HG03103 (cell line): Measurements from ENCODE around the gene RASIP1.
"Not testable (repeated sequence)": the region's sequence is repeated elsewhere in the genome, so short reads cannot be mapped to it uniquely, and the experiment has no call there.

Experiments
- ATAC-seq: cut with Tn5 transposase; IDR thresholded peaks from one replicate; pipeline ENCODE4 v1.9.1; 2021; ENCODE audit warnings: low read depth; ENCODE audit not compliant: unreplicated experiment

The RASIP1 gene

DNA sequence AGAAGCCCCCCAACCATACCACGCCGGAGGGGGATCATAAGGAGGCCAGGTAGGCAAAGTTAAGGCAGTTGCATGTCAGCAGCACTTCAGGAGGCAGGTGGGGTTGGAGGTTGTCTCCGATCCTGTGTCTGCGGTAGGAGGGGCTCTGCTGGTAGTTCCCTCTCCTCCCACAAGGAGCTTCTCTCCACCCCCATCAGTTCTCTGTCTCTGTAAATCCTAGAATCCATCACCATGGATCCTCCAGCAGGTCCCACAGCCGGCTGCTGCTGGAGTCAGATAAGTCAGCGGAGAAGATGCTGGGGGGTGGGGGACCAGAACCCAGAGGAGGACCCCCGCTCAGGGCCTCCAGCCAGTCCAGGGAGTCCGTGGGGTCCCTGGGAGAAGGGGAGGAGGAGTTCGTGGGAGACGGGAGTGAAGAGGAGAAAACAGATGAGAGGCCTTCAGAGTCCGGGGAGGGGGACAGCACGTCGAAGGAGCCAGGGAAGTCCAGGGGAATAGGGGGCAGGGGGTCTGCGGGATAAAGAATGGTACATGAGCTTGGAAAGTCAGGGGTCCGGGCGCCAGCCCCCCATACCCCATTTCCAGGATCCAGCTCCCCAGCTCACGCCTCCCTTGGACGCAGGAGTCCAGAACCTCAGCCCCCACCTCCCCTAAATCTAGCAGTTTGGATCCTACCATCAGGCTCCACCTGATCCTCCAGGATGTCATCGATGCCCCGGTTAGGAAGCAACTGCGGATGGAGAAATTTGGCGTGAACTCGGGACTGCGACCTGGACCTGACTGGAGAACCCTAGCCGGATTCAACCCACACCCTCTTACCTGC is 27.2 kb downstream of the RASIP1 start:
- ATAC-seq = no peak

DNA sequence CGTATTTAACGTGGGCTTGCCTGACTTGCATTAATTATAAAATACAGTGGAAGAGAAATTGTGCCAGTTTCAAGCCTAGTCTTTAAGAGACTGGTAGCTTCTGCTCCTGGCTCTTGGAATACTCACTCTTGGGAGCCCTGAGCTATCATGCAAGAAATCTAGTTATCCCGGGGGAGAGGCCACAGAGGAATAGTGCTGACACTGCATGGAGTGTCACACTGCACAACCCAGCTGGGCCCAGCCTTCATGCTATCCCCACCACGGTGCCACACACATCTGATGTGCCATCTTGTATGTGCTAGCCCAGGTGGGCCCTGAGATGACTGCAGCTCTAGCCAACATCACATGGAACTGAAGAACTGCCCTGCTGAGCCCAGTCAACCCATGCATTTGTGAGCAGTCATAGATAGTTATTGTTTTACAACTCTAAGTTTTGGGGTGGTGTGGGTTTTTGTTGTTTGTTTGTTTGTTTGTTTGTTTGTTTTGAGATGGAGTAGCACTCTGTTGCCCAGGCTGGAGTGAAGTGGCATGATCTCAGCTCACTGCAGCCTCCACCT is 29.2 kb downstream of the RASIP1 start:
- no peak for ATAC-seq

DNA sequence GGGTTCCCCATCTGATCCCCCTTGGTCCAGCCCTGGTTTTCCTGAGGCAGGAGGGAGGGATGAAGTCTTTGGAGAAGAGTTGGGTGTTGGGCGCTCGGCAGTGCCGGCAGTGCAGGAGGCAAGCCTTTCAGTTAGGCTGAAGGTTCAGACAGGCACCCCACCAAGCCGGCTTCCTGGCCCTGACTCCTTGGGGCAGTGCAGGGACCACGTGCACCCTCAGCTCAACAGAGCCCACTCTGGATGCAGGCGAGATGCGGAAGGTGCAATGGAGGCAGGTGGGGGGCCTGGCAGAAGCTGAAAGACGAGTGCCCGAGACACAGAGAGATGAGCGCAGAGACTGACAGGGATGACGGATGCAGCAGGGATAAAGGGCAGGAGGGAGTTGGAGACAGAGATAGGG is 31.9 kb downstream of the RASIP1 start:
- ATAC-seq = no peak

DNA sequence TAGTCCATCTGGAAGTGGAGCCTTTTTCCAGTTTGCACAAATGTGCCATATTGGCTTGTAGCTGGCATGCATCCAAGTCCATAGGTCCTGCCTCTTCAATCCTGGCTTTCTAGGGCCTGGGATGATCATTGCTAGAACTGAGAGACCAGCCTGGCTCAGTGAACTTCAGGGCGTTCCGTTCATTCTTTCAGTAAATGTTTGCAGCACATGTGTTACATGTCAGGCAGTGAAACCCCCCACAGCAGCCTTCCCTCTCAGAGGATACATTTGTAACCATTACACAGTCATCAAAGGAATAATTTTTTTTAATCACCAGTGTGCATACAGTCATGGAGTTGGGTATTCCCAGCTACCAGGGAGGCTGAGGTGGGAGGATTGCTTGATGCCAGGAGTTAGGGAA is 35.0 kb downstream of the RASIP1 start:
- ATAC-seq = no peak

DNA sequence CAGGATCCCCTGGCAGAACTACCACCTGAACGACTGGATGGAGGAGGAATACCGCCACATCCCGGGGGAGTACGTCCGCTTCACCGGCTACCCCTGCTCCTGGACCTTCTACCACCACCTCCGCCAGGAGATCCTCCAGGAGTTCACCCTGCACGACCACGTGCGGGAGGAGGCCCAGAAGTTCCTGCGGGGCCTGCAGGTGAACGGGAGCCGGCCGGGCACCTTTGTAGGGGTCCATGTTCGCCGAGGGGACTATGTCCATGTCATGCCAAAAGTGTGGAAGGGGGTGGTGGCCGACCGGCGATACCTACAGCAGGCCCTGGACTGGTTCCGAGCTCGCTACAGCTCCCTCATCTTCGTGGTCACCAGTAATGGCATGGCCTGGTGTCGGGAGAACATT is 37.1 kb downstream of the RASIP1 start:
- ATAC-seq = no peak

DNA sequence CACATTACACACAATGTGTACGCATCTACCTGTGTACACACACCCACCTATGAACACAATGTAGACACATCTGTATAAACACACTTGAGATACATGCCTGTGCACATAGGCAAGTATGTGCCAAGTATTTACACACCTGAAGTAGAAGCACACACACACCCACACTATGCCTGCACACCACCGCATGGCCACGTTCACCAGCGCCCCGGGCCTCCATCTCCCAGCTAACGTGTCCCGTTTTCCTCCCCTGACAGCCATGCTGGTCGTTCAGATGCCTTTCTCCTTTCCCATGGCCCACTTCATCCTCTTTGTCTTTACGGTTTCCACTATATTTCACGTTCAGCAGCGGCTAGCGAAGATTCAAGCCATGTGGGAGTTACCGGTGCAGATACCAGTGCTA is 37.7 kb downstream of the RASIP1 start:
- no peak for ATAC-seq

DNA sequence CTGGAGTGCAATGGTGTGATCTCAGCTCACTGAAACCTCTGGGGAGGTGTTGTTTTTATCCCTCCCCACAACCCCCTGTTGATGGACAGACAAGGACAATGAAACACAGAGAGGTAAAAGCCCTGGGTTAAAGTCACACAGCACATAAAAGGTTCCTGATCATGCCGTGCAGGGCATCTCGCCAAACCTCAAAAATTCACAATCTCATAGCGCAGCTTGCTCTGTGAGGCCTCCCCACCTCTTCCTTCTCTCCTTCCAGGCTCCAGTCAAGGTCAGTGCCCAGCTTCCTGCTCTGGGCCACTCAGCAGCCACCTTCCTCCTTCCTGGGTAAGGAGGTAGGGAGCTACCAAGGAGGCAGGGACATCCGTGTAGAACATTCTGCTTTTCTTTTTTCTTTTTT is 42.4 kb downstream of the RASIP1 start:
- no peak for ATAC-seq

DNA sequence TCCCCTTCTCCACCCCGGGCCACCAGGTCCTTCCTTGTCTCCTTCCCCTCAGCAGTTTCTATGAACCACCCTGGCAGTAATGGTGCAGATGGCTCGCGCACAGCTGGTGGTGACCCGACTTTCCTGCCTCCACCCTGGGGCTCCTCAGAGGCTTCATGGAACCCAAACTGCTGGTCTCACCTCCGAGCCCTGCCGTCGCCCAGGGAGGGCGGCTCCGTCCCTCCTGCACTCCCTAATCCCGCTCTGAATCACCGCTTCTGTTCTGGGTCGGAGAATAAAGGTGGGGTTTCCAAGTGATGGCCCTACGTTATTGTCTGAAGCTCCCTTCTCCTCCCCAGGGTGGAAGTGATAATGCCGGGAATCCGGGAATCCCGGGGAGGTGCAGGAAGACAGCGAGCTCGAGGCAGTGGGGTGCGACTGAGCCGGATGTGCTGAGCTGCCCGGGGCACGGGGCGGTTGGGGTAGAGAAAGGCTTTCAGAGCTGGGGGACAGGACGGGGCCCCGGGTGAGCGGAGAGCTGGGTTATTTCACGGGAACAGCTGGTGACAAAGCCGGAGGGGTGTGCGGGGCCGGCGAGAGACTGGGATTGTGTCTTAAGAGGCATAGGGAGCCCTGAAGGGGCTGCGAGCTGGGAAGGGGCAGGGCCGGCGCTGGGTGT is 43.9 kb downstream of the RASIP1 start:
- no peak for ATAC-seq

DNA sequence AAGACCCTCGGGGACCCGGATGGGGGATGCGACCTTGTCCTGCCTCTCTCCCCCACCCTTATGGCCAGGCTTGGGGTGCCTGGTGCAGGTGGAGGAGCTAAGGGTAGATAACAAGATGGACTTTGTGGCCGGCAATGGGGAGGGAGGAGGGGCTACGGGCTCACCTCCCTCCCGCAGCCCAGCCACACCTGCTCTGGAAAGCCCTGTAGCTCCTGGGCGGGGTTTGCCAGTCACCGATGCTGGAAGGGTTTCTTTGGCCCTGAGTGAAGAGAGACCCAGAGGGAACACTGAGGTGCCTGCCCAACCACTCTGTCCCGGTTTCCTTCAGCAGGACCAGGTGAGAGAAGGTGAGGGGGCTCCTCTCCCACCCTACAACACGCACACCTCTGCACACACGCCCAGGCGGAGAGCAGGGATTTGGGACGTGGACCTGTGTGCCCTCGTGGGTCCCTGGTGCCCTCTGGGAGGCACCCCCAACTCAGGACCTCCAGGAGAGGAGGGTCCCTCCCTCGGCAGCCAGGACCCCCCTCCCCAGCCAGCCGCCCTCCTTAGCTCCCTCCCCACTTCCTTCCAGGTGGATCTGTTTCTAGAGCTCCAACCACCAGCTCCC is 44.6 kb downstream of the RASIP1 start, which contains the start of gene FUT2:
TSS of gene FUT2 (plus strand) at position 229 of the 610 bp plus-strand sequence. CDS start 6,986 bp downstream, outside the sequence.
- ATAC-seq = no peak

DNA sequence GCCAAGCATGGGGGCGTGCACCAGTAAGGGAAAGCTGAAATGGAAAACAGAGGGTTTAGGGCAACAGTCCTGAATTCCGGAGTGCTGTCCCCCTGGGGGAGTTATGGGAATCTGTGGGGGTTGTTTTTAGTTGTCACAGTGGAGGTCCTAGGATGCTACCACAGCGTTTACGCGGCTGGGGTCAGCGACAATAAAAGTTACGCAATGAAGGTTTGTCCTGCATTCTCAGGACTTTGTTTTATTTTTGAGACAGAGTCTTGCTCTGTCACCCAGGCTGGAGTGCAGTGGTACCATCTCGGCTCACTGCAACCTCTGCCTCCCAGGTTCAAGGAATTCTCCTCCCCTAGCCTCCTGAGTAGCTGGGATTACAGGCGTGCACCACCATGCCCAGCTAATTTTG is 46.8 kb downstream of the RASIP1 start:
- ATAC-seq = not testable (repeated sequence)

DNA sequence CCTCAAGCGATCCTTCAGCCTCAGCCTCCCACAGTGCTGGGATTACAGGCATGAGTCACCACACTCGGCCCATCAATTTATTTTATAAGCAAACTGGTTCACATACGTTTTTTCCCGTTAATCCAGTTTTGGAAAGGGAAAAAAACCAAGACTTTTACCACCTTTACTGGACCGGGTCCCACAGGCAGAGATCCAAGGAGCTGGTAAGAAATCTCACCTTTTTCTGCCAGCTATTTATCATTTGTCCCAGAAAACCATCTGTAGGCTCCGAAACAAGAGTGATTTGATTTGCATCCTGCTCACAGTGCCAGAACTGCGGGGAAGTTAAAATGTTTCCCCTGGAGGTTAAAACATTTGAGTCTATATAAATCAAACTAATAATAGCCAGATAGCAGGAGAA is 51.0 kb downstream of the RASIP1 start:
- ATAC-seq = no peak

DNA sequence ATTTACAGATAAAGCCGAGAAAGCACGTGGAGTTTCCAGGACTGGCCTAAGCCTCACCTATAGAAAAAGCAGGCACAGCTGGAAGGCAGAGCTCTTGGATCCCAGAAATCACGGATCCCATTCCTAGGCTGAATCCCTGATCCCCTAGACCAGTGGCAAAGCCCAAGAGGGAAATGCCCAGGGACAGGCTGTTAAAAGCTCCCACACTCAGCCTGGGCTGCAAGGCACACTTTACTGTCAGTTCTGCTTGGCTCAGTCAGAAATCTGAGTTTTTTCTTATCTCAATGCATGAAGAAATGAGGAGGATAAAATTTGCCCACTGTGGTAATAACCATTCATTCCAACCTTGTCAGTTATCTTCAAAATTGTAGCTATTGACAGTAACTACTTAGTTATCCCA is 52.6 kb downstream of the RASIP1 start:
- no peak for ATAC-seq

DNA sequence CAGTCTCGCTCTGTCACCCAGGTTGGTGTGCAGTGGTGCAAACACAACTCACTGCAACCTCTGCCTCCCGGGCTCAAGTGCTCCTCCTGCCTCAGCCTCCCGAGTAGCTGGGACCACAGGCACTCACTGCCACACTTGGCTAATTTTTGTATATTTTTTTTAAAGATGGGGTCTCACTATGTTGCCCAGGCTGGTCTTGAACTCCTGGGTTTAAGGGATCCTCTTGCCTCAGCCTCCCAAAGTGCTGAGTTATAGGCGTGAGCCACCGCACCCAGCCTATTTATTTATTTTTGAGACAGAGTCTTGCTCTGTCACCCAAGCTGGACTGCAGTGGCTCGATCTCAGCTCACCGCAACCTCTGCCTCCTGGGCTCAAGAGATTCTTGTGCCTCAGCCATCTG is 53.8 kb downstream of the RASIP1 start:
- ATAC-seq = not testable (repeated sequence)

DNA sequence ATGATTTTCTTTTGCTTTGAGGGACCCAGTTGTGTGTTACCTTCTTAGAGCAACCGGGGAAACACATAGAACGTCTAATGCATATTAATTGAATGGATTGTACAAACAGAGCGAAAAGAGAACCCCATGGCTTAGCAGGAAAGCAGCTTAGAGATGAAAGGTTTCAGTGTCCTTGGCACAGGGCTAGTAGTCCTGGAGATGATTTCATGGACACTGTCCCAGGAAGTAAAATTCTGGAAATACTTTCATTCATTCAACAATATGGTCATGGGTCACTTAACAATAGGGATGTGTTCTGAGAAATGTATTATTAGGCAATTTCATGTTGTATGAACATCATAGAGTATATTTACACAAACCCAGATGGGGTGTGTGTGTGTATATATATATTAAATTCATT is 54.3 kb downstream of the RASIP1 start:
- ATAC-seq = no peak

DNA sequence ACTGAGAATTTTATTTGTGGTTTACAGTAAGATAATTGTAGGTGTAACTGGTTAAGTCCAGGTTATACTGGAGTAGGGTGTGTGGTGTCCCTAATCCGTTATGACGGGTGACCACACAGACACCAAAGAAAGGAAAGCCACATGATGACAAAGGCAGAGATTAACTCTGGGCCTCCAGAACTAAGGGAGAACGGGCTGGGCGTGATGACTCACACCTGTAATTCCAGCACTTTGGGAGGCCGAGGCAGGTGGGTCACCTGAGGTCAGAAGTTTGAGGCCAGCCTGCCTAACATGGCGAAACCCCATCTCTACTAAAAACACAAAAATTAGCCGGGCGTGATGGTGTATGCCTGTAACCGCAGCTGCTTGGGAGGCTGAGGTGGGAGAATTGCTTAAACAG is 54.8 kb downstream of the RASIP1 start:
- no peak for ATAC-seq

DNA sequence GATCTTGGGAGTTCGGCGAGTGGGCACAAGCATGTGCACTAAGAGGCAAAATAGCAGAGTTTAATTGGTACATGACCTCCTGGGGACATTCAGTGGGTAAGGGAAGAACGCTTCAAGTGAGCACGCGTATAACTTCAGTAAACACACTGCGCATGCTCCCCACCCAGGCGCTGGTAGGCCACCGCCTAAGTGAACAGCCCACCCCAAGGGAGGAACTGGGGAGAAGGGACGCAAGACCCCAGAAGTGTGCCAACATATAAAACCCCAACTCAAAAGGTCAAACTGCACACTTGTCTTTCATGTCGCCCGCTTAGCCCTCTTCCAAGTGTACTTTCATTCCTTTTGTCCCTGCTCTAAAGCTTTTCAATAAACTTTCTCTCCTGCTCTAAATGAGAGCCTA is 57.1 kb downstream of the RASIP1 start:
- ATAC-seq = no peak

DNA sequence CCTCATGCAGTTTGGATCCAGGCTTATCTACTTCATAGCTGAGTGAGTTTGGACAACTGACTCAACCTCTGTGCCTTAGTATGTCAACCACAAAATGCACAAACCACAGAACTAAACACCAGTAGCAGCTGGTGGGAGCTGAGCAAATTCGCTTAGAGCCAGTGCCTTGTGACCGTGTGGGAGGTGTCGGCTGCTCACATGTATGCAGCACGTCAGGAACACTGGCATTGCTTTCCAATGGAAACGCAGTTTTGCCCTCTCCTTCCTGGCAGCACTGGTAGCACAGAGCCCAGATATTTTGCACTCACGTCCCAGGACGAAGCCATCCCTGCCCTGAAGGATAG is 59.3 kb downstream of the RASIP1 start:
- ATAC-seq = no peak

DNA sequence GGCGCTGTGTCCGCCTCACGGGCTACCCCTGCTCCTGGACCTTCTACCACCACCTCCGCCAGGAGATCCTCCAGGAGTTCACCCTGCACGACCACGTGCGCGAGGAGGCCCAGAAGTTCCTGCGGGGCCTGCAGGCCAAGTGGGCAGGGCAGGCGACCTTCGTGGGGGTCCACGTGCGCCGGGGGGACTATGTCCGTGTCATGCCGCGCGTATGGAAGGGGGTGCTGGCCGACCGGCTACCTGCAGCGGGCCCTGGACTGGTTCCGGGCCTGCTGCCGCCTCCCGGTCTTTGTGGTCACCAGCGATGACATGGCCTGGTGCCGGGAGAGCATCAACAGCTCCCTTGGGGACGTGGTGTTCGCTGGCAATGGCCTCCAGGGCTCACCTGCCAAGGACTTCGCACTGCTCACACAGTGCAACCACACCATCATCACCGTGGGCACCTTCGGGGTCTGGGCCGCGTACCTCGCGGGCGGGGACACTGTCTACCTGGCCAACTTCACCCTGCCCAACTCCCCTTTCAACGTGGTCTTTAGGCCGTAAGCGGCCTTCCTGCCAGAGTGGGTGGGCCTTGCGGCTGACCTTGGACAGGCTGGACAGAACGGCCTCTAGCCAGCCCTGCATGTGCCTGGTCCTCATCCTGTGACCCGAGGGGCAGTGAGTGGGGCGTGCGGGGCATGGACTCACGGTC is 59.8 kb downstream of the RASIP1 start:
- ATAC-seq = no peak

DNA sequence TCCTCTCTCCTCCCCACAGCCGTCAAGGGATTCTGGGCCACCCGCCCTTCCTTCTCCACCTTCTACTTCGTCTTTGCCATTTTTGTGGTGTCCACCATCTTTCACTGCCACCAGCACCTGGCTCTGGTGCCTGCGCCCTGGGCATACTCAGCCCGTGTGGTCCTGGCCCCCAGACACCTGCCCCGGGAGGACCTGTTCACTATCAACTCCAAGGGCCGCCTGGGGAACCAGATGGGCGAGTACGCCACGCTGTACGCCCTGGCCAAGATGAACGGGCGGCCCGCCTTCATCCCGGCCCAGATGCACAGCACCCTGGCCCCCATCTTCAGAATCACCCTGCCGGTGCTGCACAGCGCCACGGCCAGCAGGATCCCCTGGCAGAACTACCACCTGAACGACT is 60.4 kb downstream of the RASIP1 start:
- ATAC-seq = not testable (repeated sequence)

DNA sequence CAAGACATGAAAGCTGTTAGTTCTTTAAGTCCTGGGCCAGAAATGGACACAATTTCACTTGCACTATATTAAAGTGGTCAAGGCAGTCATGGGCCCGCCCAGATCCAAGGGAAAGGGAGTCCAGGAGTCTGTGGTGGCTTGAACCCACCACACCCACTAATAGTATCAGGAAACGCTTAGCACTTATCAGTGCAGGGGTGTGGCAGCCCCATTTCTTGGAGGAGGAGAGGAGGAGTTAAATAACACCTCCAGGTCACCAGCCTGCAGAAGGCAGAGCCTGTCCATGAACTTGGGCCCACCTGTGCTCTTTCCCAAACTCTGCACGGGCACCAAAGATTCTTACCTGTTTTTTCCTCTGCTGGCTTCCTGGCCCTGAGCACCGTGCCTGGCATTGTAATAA is 62.2 kb downstream of the RASIP1 start:
- no peak for ATAC-seq

DNA sequence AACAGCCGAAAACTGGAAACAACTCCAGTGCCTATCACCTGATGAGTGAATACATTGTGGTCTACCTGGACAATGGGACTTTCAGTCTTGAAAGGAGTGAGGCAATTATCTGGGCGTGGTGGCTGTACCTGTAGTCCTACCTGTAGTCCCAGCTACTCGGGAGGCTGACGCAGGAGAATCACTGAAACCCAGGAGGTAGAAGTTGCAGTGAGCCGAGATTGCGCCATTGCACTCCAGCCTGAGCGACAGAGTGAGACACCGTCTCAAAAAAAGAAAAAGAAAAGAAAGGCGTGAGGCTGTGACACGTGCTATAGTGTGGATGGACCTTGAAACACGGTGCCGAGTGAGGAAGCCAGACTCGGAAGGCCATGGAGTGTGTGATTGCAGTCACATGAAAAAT is 63.5 kb downstream of the RASIP1 start:
- no peak for ATAC-seq
